GM12878 (cell line): ENCODE results near the gene ALG3. TPM values are rescaled to one million over a fixed set of nuclear protein-coding genes. Genes with fewer than 3 reads are reported as not detected.

Experiments
- ATAC-seq: fragments of 200-7000 bp; cut with Tn5 transposase; 3 replicates; pipeline ENCODE4 v1.9.1; 2020; ENCODE audit warnings: mild to moderate bottlenecking, moderate library complexity
- BruUV-seq: library from RNA; stranded (reverse); fragments of 400-500 nt; replicated peaks from 2 replicates; lab custom pipeline; 2021; lab: Mats Ljungman, UMichigan
- CTCF ChIA-PET: fragments of 300-600 bp; sonication (Branson Sonifier 250); formaldehyde crosslinking; extraction: SDS; loops from one replicate; lab custom pipeline; 2021; ENCODE audit warnings: inconsistent platforms; lab: Yijun Ruan, JAX
- POLR2A ChIA-PET: fragments of 350-600 bp; formaldehyde crosslinking; extraction: SDS; loops from one replicate; lab custom pipeline; 2021; ENCODE audit warnings: inconsistent platforms; lab: Charles Lee
- RAD21 ChIA-PET: fragments of 300-600 bp; sonication (Branson Sonifier 250); formaldehyde crosslinking; loops from one replicate; lab custom pipeline; 2023; ENCODE audit warnings: antibody characterized with exemption; ENCODE audit not compliant: unreplicated experiment; lab: Charles Lee
- SMC1A ChIA-PET: fragments of 300-600 bp; sonication (Branson Sonifier 250); formaldehyde crosslinking; loops from one replicate; lab custom pipeline; 2023; ENCODE audit not compliant: unreplicated experiment, uncharacterized antibody; lab: Charles Lee
- DNase-seq: peaks from one replicate; pipeline ENCODE4 v3.0.0-alpha.2; 2011; ENCODE audit warnings: low read depth, low spot score
- FAIRE-seq: peaks from 3 replicates; lab custom pipeline; 2011; peaks lifted over from hg19 to GRCh38; lab: Jason Lieb, UNC
- H2AFZ ChIP-seq: 2 replicates; pipeline ENCODE4 v1.6.0; 2011; ENCODE audit warnings: low read depth, low read length, control low read depth; ENCODE audit not compliant: control insufficient read depth
- H3K27ac ChIP-seq: 2 replicates; pipeline ENCODE4 v1.5.1; 2011; ENCODE audit warnings: control low read depth; ENCODE audit not compliant: control insufficient read depth, insufficient read depth
- H3K27me3 ChIP-seq, 2 experiments: replicated peaks in 1 of 2; 2 replicates each; pipeline versions ENCODE4 v1.6.0 to v1.6.1; 2011; ENCODE audit warnings: low read length in 1 of 2; ENCODE audit not compliant: control insufficient read depth in 2 of 2, insufficient read depth in 2 of 2
- H3K36me3 ChIP-seq, 2 experiments: 2 replicates each; pipeline ENCODE4 v1.5.1; 2011; ENCODE audit warnings: low read length in 1 of 2; ENCODE audit not compliant: control insufficient read depth in 2 of 2, insufficient read depth in 2 of 2
- H3K4me1 ChIP-seq: 2 replicates; pipeline ENCODE4 v1.6.1; 2011; ENCODE audit warnings: mild to moderate bottlenecking, low read length, moderate library complexity, mixed read lengths; ENCODE audit not compliant: control insufficient read depth, insufficient read depth
- H3K4me2 ChIP-seq: 2 replicates; pipeline ENCODE4 v1.6.0; 2011; ENCODE audit warnings: control low read depth; ENCODE audit not compliant: control insufficient read depth, insufficient read depth
- H3K4me3 ChIP-seq: fragments of 200-600 bp; sonication (generic); 2 replicates; pipeline ENCODE4 v1.5.1; 2016
- H3K79me2 ChIP-seq: 2 replicates; pipeline ENCODE4 v1.6.0; 2011; ENCODE audit warnings: low read length; ENCODE audit not compliant: control insufficient read depth, insufficient read depth
- H3K9ac ChIP-seq: 2 replicates; pipeline ENCODE4 v1.8.0; 2011; ENCODE audit warnings: low read length, control low read depth, mixed read lengths; ENCODE audit not compliant: control insufficient read depth, insufficient read depth
- H3K9me3 ChIP-seq: replicated peaks from 3 replicates; pipeline ENCODE4 v1.5.1; 2011; ENCODE audit warnings: mild to moderate bottlenecking, low read length; ENCODE audit not compliant: control insufficient read depth, insufficient read depth
- H4K20me1 ChIP-seq: 2 replicates; pipeline ENCODE4 v1.6.0; 2011; ENCODE audit not compliant: control insufficient read depth, insufficient read depth
- RAD21 ChIP-seq: IDR thresholded peaks from 2 replicates; pipeline ENCODE4 v1.6.1; 2011; ENCODE audit warnings: mild to moderate bottlenecking, low read depth, low read length, moderate library complexity; ENCODE audit not compliant: insufficient read depth
- SIN3A ChIP-seq: IDR thresholded peaks from 2 replicates; pipeline ENCODE4 v1.6.1; 2012; ENCODE audit warnings: low read depth, low read length, improper control_type of control experiment
- SMC3 ChIP-seq: IDR thresholded peaks from 2 replicates; pipeline ENCODE4 v1.6.1; 2011; ENCODE audit warnings: low read length, improper control_type of control experiment, borderline replicate concordance
- SRF ChIP-seq, 2 experiments: IDR thresholded peaks; 2 replicates each; pipeline ENCODE4 v1.6.1; 2011; ENCODE audit warnings: low read depth in 2 of 2, low read length in 2 of 2, mild to moderate bottlenecking in 1 of 2, moderate library complexity in 1 of 2
- YY1 ChIP-seq: IDR thresholded peaks from 2 replicates; pipeline ENCODE4 v1.6.1; 2011; ENCODE audit warnings: low read depth, mild to moderate bottlenecking, low read length
- WGBS: methylation state at CpG from one replicate; pipeline ENCODE4 v1.1.6; 2016; ENCODE audit warnings: low lambda C conversion rate; ENCODE audit not compliant: insufficient replicate concordance, insufficient coverage; ENCODE audit errors: missing lambda C conversion rate; 5-methylcytosine and 5-hydroxymethylcytosine counted together
- in situ Hi-C: fragments of 300-500 bp; cut with MboI; formaldehyde crosslinking; loops from 9 replicates; pipeline ENCODE4 v1.14.3; 2018; ENCODE audit warnings: mixed read lengths
- intact Hi-C: fragments of 100-400 bp; cut with micrococcal nuclease; formaldehyde crosslinking; loops from one replicate; pipeline ENCODE4 v1.14.2; 2022; ENCODE audit not compliant: unreplicated experiment
- polyA plus RNA-seq, 11 experiments: library from polyadenylated mRNA; depleted of rRNA in 4 of 11; unstranded in 6 of 11; stranded (reverse) in 5 of 11; fragments of >200 nt; fragmentation: Nextera tagmentation in 4 of 11; fragmentation: Illumina TruSeq in 1 of 11; extraction: Ambion mirVana in 4 of 11; extraction: Trizol in 1 of 11; gene quantifications; 1 replicate in 1 of 11; 2 replicates in 10 of 11; pipeline versions ENCODE4 v1.2.1 to v1.2.3, GENCODE V29; 2011 to 2016; ENCODE audit warnings: inconsistent platforms in 2 of 11, missing spikeins in 2 of 11, low read depth in 1 of 11
- total RNA-seq, 4 experiments: library from RNA; depleted of rRNA in 3 of 4; stranded (reverse); fragments of >200 nt in 3 of 4; fragmentation: Illumina TruSeq in 1 of 4; extraction: Trizol in 1 of 4; gene quantifications; 2 replicates each; pipeline versions ENCODE4 v1.2.1 to v1.2.3, GENCODE V29; 2013 to 2021
- TF ChIP-seq, protein P1 (sequence below), 3 experiments: IDR thresholded peaks in 2 of 3; conservative IDR thresholded peaks in 1 of 3; 2 replicates each; pipeline ENCODE4 v1.5.1; 2011; ENCODE audit warnings: low read depth in 3 of 3, low read length in 3 of 3, mild to moderate bottlenecking in 3 of 3, control low read depth in 2 of 3, moderate library complexity in 2 of 3, inconsistent platforms in 1 of 3, mixed read lengths in 1 of 3; ENCODE audit not compliant: control insufficient read depth in 2 of 3, insufficient read depth in 1 of 3; ENCODE audit errors: extremely low read depth in 1 of 3

The ALG3 gene
- total and polyA plus RNA-seq, 10 of the 15 experiments (the other 5 are each of a cell fraction or from before 2014, with no cell fraction given) = 13.6 to 84.7 (median 39.4) TPM

GRCh38 chr3:184227481-184227935, 21.3 kb downstream of the ALG3 start:
- ChIA-PET CTCF (interaction anchor here (0.6 to 4.4 kb wide), 32 partner anchors 10 to 335 kb away, joined by 3 to 69 read pairs (median 4); partner anchors contain the start of genes ABCC5, ABCF3, AP2M1 and EEF1AKMT4), SMC1A (interaction anchor here (1.0 to 3.7 kb wide), 10 partner anchors 10 to 332 kb away, joined by 3 to 15 read pairs (median 4); partner anchors contain the start of gene EEF1AKMT4), RAD21 (interaction anchor here (0.9 to 2.3 kb wide), 10 partner anchors 10 to 332 kb away, joined by 3 to 17 read pairs (median 5); partner anchors contain the start of gene EEF1AKMT4), POLR2A (interaction anchor here (0.5 to 0.6 kb wide), 2 partner anchors 49 to 443 kb away, joined by 3 to 4 read pairs; no protein-coding TSS in a partner anchor)
- no TSS peak for BruUV-seq
- TF ChIP-seq SMC3 = peak; percentile 75
- TF ChIP-seq, protein P1, sequence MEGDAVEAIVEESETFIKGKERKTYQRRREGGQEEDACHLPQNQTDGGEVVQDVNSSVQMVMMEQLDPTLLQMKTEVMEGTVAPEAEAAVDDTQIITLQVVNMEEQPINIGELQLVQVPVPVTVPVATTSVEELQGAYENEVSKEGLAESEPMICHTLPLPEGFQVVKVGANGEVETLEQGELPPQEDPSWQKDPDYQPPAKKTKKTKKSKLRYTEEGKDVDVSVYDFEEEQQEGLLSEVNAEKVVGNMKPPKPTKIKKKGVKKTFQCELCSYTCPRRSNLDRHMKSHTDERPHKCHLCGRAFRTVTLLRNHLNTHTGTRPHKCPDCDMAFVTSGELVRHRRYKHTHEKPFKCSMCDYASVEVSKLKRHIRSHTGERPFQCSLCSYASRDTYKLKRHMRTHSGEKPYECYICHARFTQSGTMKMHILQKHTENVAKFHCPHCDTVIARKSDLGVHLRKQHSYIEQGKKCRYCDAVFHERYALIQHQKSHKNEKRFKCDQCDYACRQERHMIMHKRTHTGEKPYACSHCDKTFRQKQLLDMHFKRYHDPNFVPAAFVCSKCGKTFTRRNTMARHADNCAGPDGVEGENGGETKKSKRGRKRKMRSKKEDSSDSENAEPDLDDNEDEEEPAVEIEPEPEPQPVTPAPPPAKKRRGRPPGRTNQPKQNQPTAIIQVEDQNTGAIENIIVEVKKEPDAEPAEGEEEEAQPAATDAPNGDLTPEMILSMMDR (IDR thresholded peaks at IDR 0.05 in 2 of 3, conservative IDR thresholded peaks at IDR 0.05 in 1 of 3; ENCODE audit: control insufficient read depth in 2 of 3, extremely low read depth in 1 of 3, insufficient read depth in 1 of 3, low read depth in 3 of 3, low read length in 3 of 3) = peak; percentile 72 to 98 (median 74)
- TF ChIP-seq RAD21 = peak; percentile 54
- TF ChIP-seq SRF (IDR thresholded peaks at IDR 0.05; ENCODE audit: low read depth in 2 of 2, low read length in 2 of 2) = no peak
- TF ChIP-seq YY1 = 0 out of 2 replicates have a peak, but pooled peaks have one; percentile 19
- TF ChIP-seq SIN3A = no peak
- H2AFZ ChIP-seq = no peak overlapping the region
- H3K4me1 ChIP-seq = no peaks in the 10 kb centered on the region
- peak; percentile 71 for ATAC-seq
- no peak overlapping the region for H3K4me2 ChIP-seq
- peaks cover 16 to 18% of the 10 kb centered on the region in 2 experiments for H3K27me3 ChIP-seq
- in situ Hi-C loops = no loop called here
- no peaks in the 10 kb centered on the region for H3K79me2 ChIP-seq
- no peaks in the 10 kb centered on the region for H4K20me1 ChIP-seq
- no peak overlapping the region for H3K4me3 ChIP-seq
- no peak overlapping the region for H3K27ac ChIP-seq
- no peaks in the 10 kb centered on the region for H3K9me3 ChIP-seq
- 3% methylated on average over 2 of the region's 2 CpGs for WGBS
- intact Hi-C loops = loop anchor here (2.0 kb wide), 1 partner anchor 61 kb away; no protein-coding TSS in a partner anchor
- no peak overlapping the region for H3K9ac ChIP-seq
- no peaks in the 10 kb centered on the region for H3K36me3 ChIP-seq
- peak; percentile 91 for FAIRE-seq
- no peak for DNase-seq
